ENCODE results near the gene CCR8. TPM values are rescaled to one million over a fixed set of nuclear protein-coding genes. Genes with fewer than 3 reads are reported as not detected.
"Not testable (repeated sequence)": the region's sequence is repeated elsewhere in the genome, so short reads cannot be mapped to it uniquely, and the experiment has no call there.

CCR8 gene
- total RNA-seq, 1 donor from 2014 or later, result not detected

DNA sequence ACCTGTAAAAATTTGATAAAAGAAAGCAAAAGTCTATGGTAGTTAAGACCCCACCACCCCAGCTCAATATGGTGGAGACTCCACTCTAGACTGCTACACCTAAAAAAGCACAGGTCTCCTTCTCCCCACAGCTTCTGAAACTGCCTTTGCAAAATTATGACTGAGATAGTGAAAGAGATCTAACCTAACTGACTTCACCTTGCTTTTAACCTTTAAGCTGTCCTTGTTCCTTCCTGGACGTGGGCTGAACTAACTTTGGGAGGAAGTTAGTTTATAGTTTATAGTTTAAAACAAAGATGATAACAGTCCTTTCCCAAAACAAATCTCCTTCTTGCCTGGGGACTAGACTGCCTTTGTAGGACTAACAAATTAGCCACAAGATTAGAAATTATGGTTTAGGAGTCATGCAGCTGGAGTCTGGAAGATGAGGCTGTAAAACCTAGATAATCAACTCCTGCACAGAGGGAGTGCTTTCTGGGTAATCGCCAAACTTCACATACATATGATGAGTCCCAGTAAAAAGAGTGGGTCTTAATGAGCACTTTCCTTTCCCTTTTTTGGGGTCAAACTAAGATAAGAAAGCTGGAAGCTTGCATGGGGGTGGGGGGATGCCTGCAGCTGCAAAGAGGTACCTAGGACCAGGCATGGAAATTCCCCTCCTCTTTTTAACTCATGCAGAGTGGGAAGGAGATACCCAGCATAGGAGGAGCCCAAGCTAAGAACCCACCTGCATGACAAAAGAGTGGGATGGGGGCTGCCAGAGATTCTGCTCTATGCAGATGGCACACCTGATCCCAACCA is 17.5 kb downstream of the CCR8 start:
- no peak for DNase-seq (ENCODE audit: extremely low read depth, low read depth, low spot score)

GRCh38 chr3:39347586-39347876 is 18.0 kb downstream of the CCR8 start:
- DNase-seq (ENCODE audit: extremely low read depth, low read depth, low spot score), result no peak

DNA sequence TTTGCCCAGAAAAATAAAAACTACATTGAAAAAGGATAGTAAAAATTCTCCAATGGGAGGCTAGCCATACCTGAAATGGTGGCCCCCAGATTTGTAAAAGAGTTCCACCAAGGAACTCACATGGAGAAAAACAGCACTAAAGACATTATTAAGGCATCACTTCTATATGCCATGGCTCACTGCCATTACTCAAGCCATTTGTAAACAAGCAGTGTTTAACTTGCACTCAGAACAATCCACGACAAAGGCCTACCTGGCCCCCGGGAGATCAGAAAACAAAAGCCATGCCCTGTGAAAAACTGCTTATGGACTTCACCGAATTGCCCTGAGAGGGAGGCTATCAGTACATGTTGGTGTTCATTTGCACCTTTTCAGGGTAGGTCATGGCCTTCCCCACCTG is 19.6 kb downstream of the CCR8 start:
- DNase-seq (ENCODE audit: extremely low read depth, low read depth, low spot score), result no peak

DNA sequence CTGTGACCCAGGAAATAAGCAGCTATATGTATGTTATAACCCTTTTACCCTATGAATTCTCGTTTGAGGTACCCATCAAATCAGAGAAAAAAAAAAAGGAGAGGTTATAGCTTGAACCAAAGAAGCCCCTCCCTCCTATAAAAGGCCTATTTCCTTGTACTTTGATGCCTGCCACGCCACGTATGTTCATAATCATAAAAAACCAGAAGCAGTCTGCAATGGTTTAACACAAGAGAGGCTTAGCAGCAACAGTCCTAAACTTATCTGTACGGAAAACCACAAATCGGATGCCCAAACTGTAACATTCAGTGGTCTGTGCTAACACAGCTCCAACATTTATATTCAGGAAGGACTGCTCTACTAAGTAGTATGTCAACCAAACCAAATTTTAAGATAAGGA is 21.2 kb downstream of the CCR8 start:
- DNase-seq (ENCODE audit: extremely low read depth, low read depth, low spot score), result no peak

DNA sequence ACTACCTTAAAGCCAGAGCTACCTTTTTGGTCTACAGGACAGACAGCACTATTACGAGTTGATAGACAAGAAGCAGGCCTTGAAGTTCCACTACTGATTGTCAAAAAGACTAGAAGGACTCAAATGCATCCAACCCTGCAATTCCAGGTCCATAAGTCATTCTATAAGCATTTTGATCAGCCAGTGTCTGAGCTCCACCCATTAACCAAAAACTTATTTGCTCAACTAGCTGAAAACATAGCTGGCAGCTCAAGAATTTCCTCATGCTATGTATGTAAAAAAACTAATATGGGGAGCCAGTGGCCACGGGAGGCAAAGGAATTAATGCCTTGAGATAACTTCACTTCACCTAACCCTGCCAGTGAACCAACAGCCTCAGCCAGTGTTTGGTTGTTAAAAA is 21.6 kb downstream of the CCR8 start:
- not testable (repeated sequence) for DNase-seq (ENCODE audit: extremely low read depth, low read depth, low spot score)

DNA sequence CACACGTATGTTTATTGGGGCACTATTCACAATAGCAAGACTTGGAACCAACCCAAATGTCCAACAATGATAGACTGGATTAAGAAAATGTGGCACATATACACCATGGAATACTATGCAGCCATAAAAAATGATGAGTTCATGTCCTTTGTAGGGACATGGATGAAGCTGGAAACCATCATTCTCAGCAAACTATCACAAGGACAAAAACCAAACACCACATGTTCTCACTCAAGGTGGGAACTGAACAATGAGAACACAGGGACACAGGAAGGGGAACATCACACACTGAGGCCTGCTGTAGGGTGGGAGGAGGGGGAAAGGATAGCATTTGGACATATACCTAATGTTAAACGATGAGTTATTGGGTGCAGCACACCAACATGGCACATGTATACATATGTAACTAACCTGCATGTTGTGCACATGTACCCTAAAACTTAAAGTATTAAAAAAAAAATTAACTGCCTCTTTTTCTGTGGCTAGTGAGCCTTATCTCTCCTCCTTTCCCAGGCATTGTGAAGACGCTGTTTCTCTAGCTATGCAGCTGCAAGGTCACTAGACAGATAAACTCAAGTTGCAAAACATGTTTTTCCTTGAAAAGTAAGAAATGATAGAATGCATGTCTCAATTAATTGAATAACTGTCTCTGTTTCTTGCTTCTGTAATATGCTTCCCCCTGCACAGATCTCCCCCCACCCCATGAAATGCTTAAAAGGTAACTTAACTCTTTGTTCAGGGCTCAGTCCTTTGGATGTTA is 23.8 kb downstream of the CCR8 start:
- DNase-seq (ENCODE audit: extremely low read depth, low read depth, low spot score), result not testable (repeated sequence)

GRCh38 chr3:39358333-39358732 is 28.8 kb downstream of the CCR8 start:
- DNase-seq (ENCODE audit: extremely low read depth, low read depth, low spot score), result no peak

GRCh38 chr3:39361252-39361927 is 31.9 kb downstream of the CCR8 start:
- DNase-seq (ENCODE audit: extremely low read depth, low read depth, low spot score), result no peak

DNA sequence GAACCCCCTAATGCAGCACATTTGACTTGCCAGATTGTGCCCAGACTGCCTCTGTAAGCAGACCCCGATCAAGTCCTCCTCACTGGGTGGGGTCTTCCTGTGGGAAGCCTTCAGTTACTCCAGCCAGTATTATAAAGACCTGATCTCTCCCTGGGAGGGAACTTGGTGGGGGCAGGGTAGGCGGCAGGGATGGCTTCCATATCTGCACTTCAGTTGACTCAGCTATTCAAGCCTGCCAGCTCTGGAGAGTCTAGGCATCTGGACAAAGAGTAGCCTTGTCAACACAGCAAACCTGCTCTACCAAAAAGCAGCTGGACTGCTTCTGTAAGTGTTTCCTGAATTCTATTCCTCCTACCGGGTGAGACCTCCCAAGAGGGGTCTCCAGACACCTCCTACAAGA is 32.7 kb downstream of the CCR8 start:
- DNase-seq (ENCODE audit: extremely low read depth, low read depth, low spot score), result no peak

DNA sequence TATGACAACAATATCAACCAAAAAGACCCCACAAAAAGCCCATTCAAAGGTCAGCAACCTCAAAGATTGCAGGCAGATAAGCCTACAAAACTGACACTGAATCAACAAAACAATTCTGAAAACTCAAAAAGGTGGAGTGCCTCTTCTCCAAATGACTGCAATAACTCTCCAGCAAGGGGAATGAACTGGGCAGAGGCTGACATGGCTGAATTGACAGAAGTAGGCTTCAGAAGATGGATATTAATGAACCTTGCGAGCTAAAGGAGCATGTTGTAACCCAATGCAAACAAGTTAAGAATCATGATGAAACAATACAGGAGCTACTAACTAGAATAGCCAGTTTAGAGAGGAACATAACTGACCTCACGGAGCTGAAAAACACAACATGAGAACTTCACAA is 33.3 kb downstream of the CCR8 start:
- DNase-seq (ENCODE audit: extremely low read depth, low read depth, low spot score), result no peak

- not testable (repeated sequence) for DNase-seq (ENCODE audit: extremely low read depth, low read depth, low spot score)
Measured at GRCh38 chr3:39370450-39370849, 40.9 kb downstream of the CCR8 start.

DNA sequence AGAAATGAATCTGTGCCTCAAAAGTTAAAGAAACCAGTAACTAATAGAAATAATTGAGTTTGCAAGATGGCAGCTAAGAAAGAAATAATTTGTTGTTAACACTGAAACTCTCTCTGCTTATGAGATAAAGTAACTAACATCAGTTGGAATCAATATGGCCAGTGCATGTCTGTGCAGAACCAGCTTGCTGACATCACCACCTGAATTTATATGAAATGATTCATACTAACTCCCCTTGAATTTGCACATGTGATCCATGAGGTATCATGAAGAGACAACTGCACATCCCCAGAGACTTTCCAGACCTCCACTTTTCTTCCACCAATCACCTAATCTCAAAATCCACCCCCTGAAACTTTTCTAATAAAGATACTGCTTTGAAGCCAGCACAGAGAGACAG is 43.3 kb downstream of the CCR8 start:
- no peak for DNase-seq (ENCODE audit: extremely low read depth, low read depth, low spot score)

GRCh38 chr3:39376959-39377634 is 47.6 kb downstream of the CCR8 start:
- no peak for DNase-seq (ENCODE audit: extremely low read depth, low read depth, low spot score)

DNA sequence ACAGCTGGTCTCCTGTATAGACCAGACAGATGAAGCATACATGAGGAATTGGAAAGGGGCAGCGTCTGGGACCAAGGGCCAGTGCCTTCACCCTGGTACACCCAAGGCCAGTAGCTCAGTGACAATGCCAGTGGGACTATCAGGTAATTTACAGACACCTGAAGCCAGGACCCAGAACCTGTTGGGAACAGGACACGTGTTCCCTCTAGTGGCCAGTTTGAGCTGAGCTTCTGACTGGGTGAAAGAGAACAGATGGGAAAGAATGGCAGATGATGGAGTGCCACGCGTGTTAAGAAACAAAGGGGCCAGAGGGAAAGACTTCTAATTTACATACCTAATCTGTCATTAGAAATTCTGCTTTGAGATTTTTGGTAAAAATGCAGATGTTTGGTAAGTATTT is 48.6 kb downstream of the CCR8 start:
- no peak for DNase-seq (ENCODE audit: extremely low read depth, low read depth, low spot score)

- DNase-seq (ENCODE audit: extremely low read depth, low read depth, low spot score), result no peak
Measured at GRCh38 chr3:39378957-39379777, 49.7 kb downstream of the CCR8 start.

- no peak for DNase-seq (ENCODE audit: extremely low read depth, low read depth, low spot score)
Measured at GRCh38 chr3:39379778-39380155, 50.3 kb downstream of the CCR8 start.

DNA sequence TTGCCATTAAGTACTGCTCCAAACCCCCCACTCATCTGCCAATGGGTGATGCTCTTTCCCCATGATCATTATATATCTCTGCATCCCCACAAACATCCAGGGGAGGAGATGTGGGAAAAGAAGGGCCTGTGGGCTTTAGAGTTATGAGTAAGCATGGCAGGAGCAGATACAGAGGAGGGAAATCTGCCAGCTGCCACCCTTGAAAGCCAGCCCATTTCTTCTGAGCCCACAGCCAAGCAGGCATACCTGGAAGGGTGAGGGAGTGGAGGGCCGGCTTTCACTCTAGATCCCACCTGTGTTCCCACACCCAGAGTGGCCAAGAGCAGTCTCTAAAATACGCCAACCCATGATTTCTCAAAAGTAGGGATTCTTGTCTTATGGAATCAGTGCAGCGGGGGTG is 51.9 kb downstream of the CCR8 start:
- no peak for DNase-seq (ENCODE audit: extremely low read depth, low read depth, low spot score)

Data from glomerular endothelial cell (primary cell).